Activated CD8-positive, alpha-beta memory T cell treated with anti-CD3 and anti-CD28 coated beads for 48 hours (primary cell): ENCODE results near the gene ALDH16A1.
A peak's percentile ranks its signal among the peaks of the same experiment; 100 is the strongest.
"Not testable (repeated sequence)": the region's sequence is repeated elsewhere in the genome, so short reads cannot be mapped to it uniquely, and the experiment has no call there.

Experiments
- DNase-seq, 3 experiments: peaks; one replicate each; pipeline ENCODE4 v3.0.0-alpha.2; 2020; ENCODE audit warnings: low read depth in 2 of 3, low spot score in 2 of 3

Gene ALDH16A1

GRCh38 chr19:49439836-49440235 is 13.2 kb upstream of the ALDH16A1 start:
- DNase-seq = no peak

- DNase-seq = no peak
Observed at GRCh38 chr19:49440439-49441209, 12.4 kb upstream of the ALDH16A1 start.

- DNase-seq = no peak
Observed at GRCh38 chr19:49441210-49441959, 11.6 kb upstream of the ALDH16A1 start, which contains the start of gene SLC17A7. TSS of gene SLC17A7 (minus strand) at chr19:49441527. CDS start at chr19:49441379, 148 bp downstream.

GRCh38 chr19:49441960-49442350 is 11.1 kb upstream of the ALDH16A1 start:
- no peak for DNase-seq

- no peak for DNase-seq
Observed at GRCh38 chr19:49442354-49442753, 10.7 kb upstream of the ALDH16A1 start.

GRCh38 chr19:49442771-49443365 is 10.2 kb upstream of the ALDH16A1 start:
- peak in 1 of 3 experiments; percentile 45 for DNase-seq

- DNase-seq = peak; percentile 81 to 90 (median 89)
Observed at GRCh38 chr19:49443366-49444099, 9.5 kb upstream of the ALDH16A1 start.

GRCh38 chr19:49444100-49444700 is 8.8 kb upstream of the ALDH16A1 start:
- DNase-seq = not testable (repeated sequence)

GRCh38 chr19:49445997-49446396 is 7.0 kb upstream of the ALDH16A1 start:
- DNase-seq = no peak

GRCh38 chr19:49447485-49448431 is 5.3 kb upstream of the ALDH16A1 start:
- no peak for DNase-seq

- no peak for DNase-seq
Observed at GRCh38 chr19:49448432-49448786, 4.6 kb upstream of the ALDH16A1 start.

GRCh38 chr19:49450405-49450804 is 2.6 kb upstream of the ALDH16A1 start:
- DNase-seq = no peak

GRCh38 chr19:49451430-49452181 is 1.4 kb upstream of the ALDH16A1 start, which contains the start of gene PIH1D1:
TSS of gene PIH1D1 (minus strand) at chr19:49451814. CDS start at chr19:49451574, 240 bp downstream.
- peak; percentile 69 to 87 (median 81) for DNase-seq

GRCh38 chr19:49453757-49454240 is 774 bp downstream of the ALDH16A1 start:
- no peak for DNase-seq

GRCh38 chr19:49455773-49456172 is 2.7 kb downstream of the ALDH16A1 start:
- no peak for DNase-seq

GRCh38 chr19:49456326-49456725 is 3.3 kb downstream of the ALDH16A1 start:
- no peak for DNase-seq

GRCh38 chr19:49458567-49458903 is 5.5 kb downstream of the ALDH16A1 start:
- no peak for DNase-seq

- DNase-seq = no peak
Observed at GRCh38 chr19:49459388-49459787, 6.4 kb downstream of the ALDH16A1 start.

GRCh38 chr19:49461130-49461529 is 8.1 kb downstream of the ALDH16A1 start:
- not testable (repeated sequence) for DNase-seq
